GM12801 (cell line): ENCODE results near the gene HAAO.

ENCODE experiments used
- CTCF ChIP-seq: IDR thresholded peaks from one replicate; pipeline ENCODE4 v1.5.1; 2011; ENCODE audit warnings: control low read depth; ENCODE audit not compliant: insufficient read length; ENCODE audit errors: extremely low read depth

Gene HAAO

GRCh38 chr2:42810121-42810970, 18.0 kb upstream of the HAAO start:
- no peak for TF ChIP-seq CTCF

GRCh38 chr2:42809819-42810120, 17.4 kb upstream of the HAAO start:
- no peak for TF ChIP-seq CTCF

GRCh38 chr2:42809131-42809818, 16.9 kb upstream of the HAAO start:
- no peak for TF ChIP-seq CTCF

GRCh38 chr2:42808301-42808700, 15.9 kb upstream of the HAAO start:
- no peak for TF ChIP-seq CTCF

GRCh38 chr2:42806786-42807185, 14.4 kb upstream of the HAAO start:
- TF ChIP-seq CTCF, result no peak

GRCh38 chr2:42804891-42805290, 12.5 kb upstream of the HAAO start:
- no peak for TF ChIP-seq CTCF

GRCh38 chr2:42804338-42804737, 12.0 kb upstream of the HAAO start:
- TF ChIP-seq CTCF, result no peak
